NOMO-1 treated with DMSO at 0.1 percent for 48 hours (cell line): ENCODE results near the gene HIKESHI.

Experiments
- DNase-seq: peaks from one replicate; lab custom pipeline; 2025; ENCODE audit not compliant: unreplicated experiment; lab: John Stamatoyannopoulos, UW

Gene HIKESHI

GRCh38 chr11:86374069-86374468, 72.0 kb downstream of the HIKESHI start:
- DNase-seq, result no peak

GRCh38 chr11:86374586-86374985, 72.5 kb downstream of the HIKESHI start, which contains the start of gene CCDC81:
Gene CCDC81, plus strand, starts transcription at chr11:86374887. Its CDS starts 277 bp downstream, at chr11:86375164.
- no peak for DNase-seq

GRCh38 chr11:86377972-86378371, 75.9 kb downstream of the HIKESHI start:
- no peak for DNase-seq

GRCh38 chr11:86380295-86381059, 78.4 kb downstream of the HIKESHI start:
- no peak for DNase-seq

- DNase-seq, result no peak
Observed at GRCh38 chr11:86383041-86383955, 81.3 kb downstream of the HIKESHI start.

GRCh38 chr11:86386283-86386682, 84.2 kb downstream of the HIKESHI start:
- DNase-seq, result no peak

GRCh38 chr11:86386746-86387145, 84.7 kb downstream of the HIKESHI start:
- no peak for DNase-seq

- DNase-seq, result no peak
Observed at GRCh38 chr11:86388198-86388597, 86.2 kb downstream of the HIKESHI start.

GRCh38 chr11:86390487-86390886, 88.4 kb downstream of the HIKESHI start:
- DNase-seq, result no peak

GRCh38 chr11:86395061-86395551, 93.1 kb downstream of the HIKESHI start:
- DNase-seq, result no peak
